Activated gamma-delta T cell treated with Interleukin-2 at 50 U/mL for 16 hours (primary cell): ENCODE measurements around the gene CD164.
"Not testable (repeated sequence)": the region's sequence is repeated elsewhere in the genome, so short reads cannot be mapped to it uniquely, and the experiment has no call there.

ENCODE experiments used
- DNase-seq: peaks from one replicate; pipeline ENCODE4 v3.0.0-alpha.2; 2020

Gene CD164

GRCh38 chr6:109339906-109340678 lies 42.2 kb downstream of the CD164 start:
- DNase-seq, result no peak

- DNase-seq, result no peak
Observed at GRCh38 chr6:109336221-109336961, 45.9 kb downstream of the CD164 start.

GRCh38 chr6:109333870-109334269 lies 48.4 kb downstream of the CD164 start:
- not testable (repeated sequence) for DNase-seq

GRCh38 chr6:109332748-109333147 lies 49.5 kb downstream of the CD164 start:
- no peak for DNase-seq

GRCh38 chr6:109331081-109331480 lies 51.2 kb downstream of the CD164 start:
- no peak for DNase-seq

- DNase-seq, result no peak
Observed at GRCh38 chr6:109330263-109330662, 52.0 kb downstream of the CD164 start.

GRCh38 chr6:109328629-109329028 lies 53.6 kb downstream of the CD164 start:
- DNase-seq, result no peak

GRCh38 chr6:109327959-109328358 lies 54.3 kb downstream of the CD164 start:
- DNase-seq, result no peak

- DNase-seq, result no peak
Observed at GRCh38 chr6:109327491-109327890, 54.8 kb downstream of the CD164 start.

- DNase-seq, result no peak
Observed at GRCh38 chr6:109326351-109326750, 55.9 kb downstream of the CD164 start.

- DNase-seq, result no peak
Observed at GRCh38 chr6:109325400-109325801, 56.9 kb downstream of the CD164 start.

- DNase-seq, result no peak
Observed at GRCh38 chr6:109323241-109323640, 59.0 kb downstream of the CD164 start.

- DNase-seq, result no peak
Observed at GRCh38 chr6:109322825-109323224, 59.4 kb downstream of the CD164 start.

GRCh38 chr6:109321752-109322151 lies 60.5 kb downstream of the CD164 start:
- DNase-seq, result no peak

GRCh38 chr6:109320072-109320471 lies 62.2 kb downstream of the CD164 start:
- no peak for DNase-seq

- no peak for DNase-seq
Observed at GRCh38 chr6:109318328-109318876, 63.9 kb downstream of the CD164 start.

- DNase-seq, result no peak
Observed at GRCh38 chr6:109316909-109317308, 65.4 kb downstream of the CD164 start.
